ENCODE results near the gene PDZRN3. TPM values are rescaled to one million over a fixed set of nuclear protein-coding genes. Genes with fewer than 3 reads are reported as not detected.

The PDZRN3 gene
- total and polyA plus RNA-seq, 3 donors from 2014 or later, result 15.8 to 30.8 (median 23.1) TPM

GRCh38 chr3:73497646-73498406 is 126.9 kb downstream of the PDZRN3 start:
- H3K27ac ChIP-seq, result no peak overlapping the region
- DNase-seq, result no peak
- H3K4me3 ChIP-seq, result no peak overlapping the region
- no peaks in the 10 kb centered on the region for H3K4me1 ChIP-seq
- H3K9me3 ChIP-seq, result no peaks in the 10 kb centered on the region
- WGBS, 2 donors, result 86 to 93% methylated on average over 13 of the region's 13 CpGs
- H3K27me3 ChIP-seq, result no peaks in the 10 kb centered on the region
- TF ChIP-seq CTCF (IDR thresholded peaks at IDR 0.05) (no peak), POLR2A (IDR thresholded peaks at IDR 0.05) (no peak)
- H3K36me3 ChIP-seq (ENCODE audit: low read depth, missing control alignments), result no peaks in the 10 kb centered on the region
- intact Hi-C loops (cut with DNase I; ENCODE audit: low total_unique reads), result no loop called here

- Histone ChIP-seq H3K4me1 (peaks cover 12% of the 10 kb centered on the region), H3K9me3 (no peaks in the 10 kb centered on the region), H3K36me3 (ENCODE audit: low read depth, missing control alignments) (no peaks in the 10 kb centered on the region), H3K27me3 (no peaks in the 10 kb centered on the region), H3K4me3 (no peak overlapping the region), H3K27ac (no peak overlapping the region)
- DNase-seq, result no peak
- TF ChIP-seq CTCF (IDR thresholded peaks at IDR 0.05) (no peak), POLR2A (IDR thresholded peaks at IDR 0.05) (no peak)
- intact Hi-C loops (cut with DNase I; ENCODE audit: low total_unique reads), result no loop called here
- 64 to 68% methylated on average over 7 of the region's 7 CpGs for WGBS, 2 donors
Measured at GRCh38 chr3:73493543-73494308, 131.0 kb downstream of the PDZRN3 start.

DNA sequence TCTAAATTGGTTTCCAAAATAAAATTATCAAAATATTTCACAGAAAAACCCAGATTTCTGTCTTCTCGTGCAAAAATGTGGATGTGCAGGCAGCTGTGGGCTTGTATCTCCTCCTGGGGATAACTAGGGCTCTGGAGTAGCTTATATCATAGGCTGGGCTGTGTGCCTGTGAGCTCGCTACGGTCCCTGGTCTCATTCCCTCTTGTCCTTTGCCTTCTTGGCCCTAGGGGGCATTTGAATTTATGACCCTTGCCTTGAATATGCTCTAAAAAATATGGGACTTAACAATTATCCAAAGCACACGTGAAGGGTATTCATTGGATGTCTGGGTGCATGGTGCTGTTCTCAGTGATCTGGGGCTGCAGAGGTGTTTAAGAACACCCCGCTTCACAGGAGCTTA is 132.6 kb downstream of the PDZRN3 start:
- H3K27ac ChIP-seq, result no peak overlapping the region
- intact Hi-C loops (cut with DNase I; ENCODE audit: low total_unique reads), result no loop called here
- no peak for DNase-seq
- no peaks in the 10 kb centered on the region for H3K36me3 ChIP-seq (ENCODE audit: low read depth, missing control alignments)
- no peak overlapping the region for H3K4me3 ChIP-seq
- WGBS, 2 donors, result 50 to 60% methylated on average over 5 of the region's 5 CpGs
- H3K4me1 ChIP-seq, result peaks cover 12% of the 10 kb centered on the region
- H3K27me3 ChIP-seq, result no peaks in the 10 kb centered on the region
- no peaks in the 10 kb centered on the region for H3K9me3 ChIP-seq
- TF ChIP-seq POLR2A (IDR thresholded peaks at IDR 0.05) (no peak), CTCF (IDR thresholded peaks at IDR 0.05) (no peak)

GRCh38 chr3:73491287-73491662 is 133.5 kb downstream of the PDZRN3 start:
- Histone ChIP-seq H3K4me1 (peaks cover 12% of the 10 kb centered on the region), H3K27ac (no peak overlapping the region), H3K36me3 (ENCODE audit: low read depth, missing control alignments) (no peaks in the 10 kb centered on the region), H3K4me3 (no peak overlapping the region), H3K9me3 (no peaks in the 10 kb centered on the region), H3K27me3 (no peaks in the 10 kb centered on the region)
- intact Hi-C loops (cut with DNase I; ENCODE audit: low total_unique reads), result no loop called here
- no peak for DNase-seq
- TF ChIP-seq POLR2A (IDR thresholded peaks at IDR 0.05) (no peak), CTCF (IDR thresholded peaks at IDR 0.05) (no peak)
